BLaER1 treated with 17β-estradiol and CSF1 and Interleukin-3, amounts not matched to agents 10 nM and 100 nM (cell line): ENCODE results near the gene PSMD11.
"Not testable (repeated sequence)": the region's sequence is repeated elsewhere in the genome, so short reads cannot be mapped to it uniquely, and the experiment has no call there.

ENCODE experiments used
- H3K27ac ChIP-seq, 11 experiments: shearing (Covaris generic); formaldehyde crosslinking; 2 replicates each; pipeline ENCODE4 v1.8.1; 2022
- H3K27me3 ChIP-seq, 11 experiments: shearing (Covaris generic); formaldehyde crosslinking; 2 replicates each; pipeline ENCODE4 v1.8.1; 2022
- H3K36me3 ChIP-seq, 11 experiments: shearing (Covaris generic); formaldehyde crosslinking; 2 replicates each; pipeline ENCODE4 v1.8.1; 2022
- H3K4me1 ChIP-seq, 10 experiments: shearing (Covaris generic); formaldehyde crosslinking; 2 replicates each; pipeline ENCODE4 v1.8.1; 2022
- H3K4me2 ChIP-seq, 11 experiments: shearing (Covaris generic); formaldehyde crosslinking; 2 replicates each; pipeline ENCODE4 v1.8.1; 2022
- H3K4me3 ChIP-seq, 10 experiments: shearing (Covaris generic); formaldehyde crosslinking; 2 replicates each; pipeline ENCODE4 v1.8.1; 2022
- H3K9ac ChIP-seq, 11 experiments: shearing (Covaris generic); formaldehyde crosslinking; 2 replicates each; pipeline ENCODE4 v1.8.1; 2022
- H3K9me3 ChIP-seq, 11 experiments: shearing (Covaris generic); formaldehyde crosslinking; replicated peaks in 1 of 11; 2 replicates each; pipeline ENCODE4 v1.8.1; 2022
- H4K20me1 ChIP-seq, 11 experiments: shearing (Covaris generic); formaldehyde crosslinking; 2 replicates each; pipeline ENCODE4 v1.8.1; 2022
- Cebpa-rat ChIP-seq, 11 experiments: shearing (Covaris generic); IDR thresholded peaks; 2 replicates each; pipeline ENCODE4 v1.8.1; 2022

PSMD11 gene

DNA sequence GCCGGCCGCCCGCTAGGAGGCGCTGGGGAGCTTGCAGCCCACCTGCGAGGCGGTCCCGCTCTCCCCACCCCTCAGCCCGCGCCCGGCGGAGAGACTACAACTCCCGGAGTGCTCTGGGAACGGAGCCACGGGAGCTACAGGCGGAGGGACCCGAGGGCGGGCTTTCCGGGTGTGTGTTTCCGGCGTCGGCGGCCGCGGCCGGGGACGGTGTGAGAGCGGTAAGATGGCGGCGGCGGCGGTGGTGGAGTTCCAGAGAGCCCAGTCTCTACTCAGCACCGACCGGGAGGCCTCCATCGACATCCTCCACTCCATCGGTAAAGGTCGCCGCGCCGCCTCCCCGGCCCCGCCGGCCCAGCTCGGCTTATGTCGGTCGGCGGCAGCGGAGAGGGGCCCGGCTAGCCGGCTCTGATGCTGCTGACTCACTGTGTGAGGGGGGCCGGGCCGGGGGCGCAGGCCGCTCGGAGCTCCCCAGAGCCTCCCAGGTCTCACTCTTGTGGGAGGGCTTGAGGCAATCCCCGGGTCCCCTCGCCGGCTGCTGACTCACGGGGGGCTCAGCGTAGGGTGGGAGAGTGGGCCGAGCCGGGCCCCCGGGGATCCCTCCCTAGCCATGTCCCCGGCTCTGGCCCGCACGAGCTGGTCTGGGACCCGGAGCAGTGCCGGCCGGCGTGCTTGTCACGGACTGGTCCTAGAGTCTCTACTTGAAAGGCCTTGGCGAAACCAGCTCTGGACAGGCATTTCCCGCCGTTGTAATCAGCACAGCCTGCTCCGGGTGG, at the start of gene PSMD11:
Gene PSMD11 (plus strand): TSS at position 210 of the 773 bp plus-strand sequence. CDS start 14 bp downstream, at position 224.
- peaks cover 0 to 4% (median 0%) of the 10 kb centered on the region in 11 experiments; a peak in 1 of 22 replicates for H3K9me3 ChIP-seq
- peak within 1 kb of the TSS; percentile 95 to 100 (median 97) for H3K9ac ChIP-seq
- peaks cover 24 to 44% (median 29%) of the 10 kb centered on the region in 11 experiments for H3K36me3 ChIP-seq
- peaks cover 8 to 51% (median 40%) of the 10 kb centered on the region in 11 experiments; a peak in 19 of 22 replicates for H4K20me1 ChIP-seq
- H3K27me3 ChIP-seq: no peaks in the 10 kb centered on the region
- peak within 1 kb of the TSS; percentile 86 to 99 (median 95) for H3K4me2 ChIP-seq
- H3K27ac ChIP-seq: peak within 1 kb of the TSS; percentile 90 to 99 (median 96)
- H3K4me3 ChIP-seq: peak within 1 kb of the TSS; percentile 89 to 100 (median 97)
- H3K4me1 ChIP-seq: peaks cover 20 to 31% (median 26%) of the 10 kb centered on the region in 10 experiments
- TF ChIP-seq Cebpa-rat (IDR thresholded peaks at IDR 0.05): no peak

DNA sequence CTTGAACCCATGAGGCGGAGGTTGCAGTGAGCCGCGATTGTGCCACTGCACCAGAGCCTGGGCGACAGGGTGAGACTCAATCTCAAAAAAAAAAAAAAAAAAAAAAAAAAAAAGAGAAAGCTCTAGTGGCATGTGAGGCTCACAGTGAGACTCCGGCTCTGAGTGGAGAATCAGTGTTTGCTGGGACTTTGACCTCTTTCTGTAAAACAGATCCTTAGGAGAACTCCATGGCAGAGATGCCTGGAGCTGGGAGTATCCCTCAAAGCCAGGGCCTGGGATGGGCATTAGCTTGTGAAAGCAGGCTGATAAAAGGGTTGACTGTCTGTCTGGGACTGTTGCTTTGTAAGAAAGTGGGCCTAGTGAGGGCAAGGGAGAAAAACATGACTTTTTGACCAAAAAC, 48.0 kb upstream of the PSMD11 start:
- Histone ChIP-seq H4K20me1 (peaks cover 0 to 35% (median 0%) of the 10 kb centered on the region in 11 experiments; a peak in 6 of 22 replicates), H3K4me1 (no peaks in the 10 kb centered on the region), H3K4me2 (no peak overlapping the region), H3K36me3 (peaks cover 0 to 20% (median 5%) of the 10 kb centered on the region in 11 experiments; a peak in 5 of 22 replicates), H3K27me3 (no peaks in the 10 kb centered on the region), H3K27ac (no peak overlapping the region), H3K9ac (no peak overlapping the region), H3K9me3 (no peaks in the 10 kb centered on the region), H3K4me3 (no peak overlapping the region)
- no peak for TF ChIP-seq Cebpa-rat (IDR thresholded peaks at IDR 0.05)

DNA sequence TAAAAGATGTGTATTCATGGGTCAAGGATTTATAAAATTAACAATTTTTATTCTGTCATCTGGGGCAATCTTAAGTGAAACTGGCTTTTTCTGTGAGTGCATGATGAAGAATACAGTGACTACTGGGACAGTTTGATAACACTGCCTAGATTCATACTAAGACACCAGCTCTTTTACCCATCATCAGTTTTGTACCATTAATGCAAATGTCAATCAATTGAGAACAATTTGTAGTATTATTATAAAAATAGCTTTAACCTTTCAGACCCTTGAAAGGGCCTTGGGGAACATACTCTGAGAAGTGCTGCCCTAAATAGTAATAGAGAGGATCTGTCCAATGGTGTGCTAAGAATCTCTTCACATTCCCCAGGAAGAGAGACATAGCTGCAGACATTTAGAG, 45.4 kb upstream of the PSMD11 start:
- Histone ChIP-seq H3K9me3 (no peaks in the 10 kb centered on the region), H3K27me3 (no peaks in the 10 kb centered on the region), H3K36me3 (peaks cover 0 to 9% (median 1%) of the 10 kb centered on the region in 11 experiments; a peak in 4 of 22 replicates), H3K4me2 (no peak overlapping the region), H3K27ac (no peak overlapping the region), H4K20me1 (peaks cover 0 to 18% (median 0%) of the 10 kb centered on the region in 11 experiments; a peak in 5 of 22 replicates), H3K4me3 (no peak overlapping the region), H3K4me1 (no peaks in the 10 kb centered on the region), H3K9ac (no peak overlapping the region)
- no peak for TF ChIP-seq Cebpa-rat (IDR thresholded peaks at IDR 0.05)

DNA sequence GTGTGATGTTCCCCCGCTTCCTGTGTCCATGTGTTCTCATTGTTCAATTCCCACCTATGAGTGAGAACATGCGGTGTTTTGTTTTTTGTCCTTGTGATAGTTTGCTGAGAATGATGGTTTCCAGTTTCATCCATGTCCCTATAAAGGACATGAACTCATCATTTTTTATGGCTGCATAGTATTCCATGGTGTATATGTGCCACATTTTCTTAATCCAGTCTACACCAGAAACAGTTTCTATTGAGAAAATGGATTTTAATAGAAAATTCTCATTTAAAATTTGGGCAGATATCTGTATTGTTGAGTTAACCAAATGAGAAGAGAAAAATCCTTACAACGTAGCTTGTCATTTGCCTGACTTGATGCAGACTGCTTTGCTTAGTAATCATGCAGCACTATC, 34.2 kb upstream of the PSMD11 start:
- H4K20me1 ChIP-seq, H3K27me3 ChIP-seq, H3K4me3 ChIP-seq, H3K27ac ChIP-seq, H3K9ac ChIP-seq, H3K9me3 ChIP-seq: not testable (repeated sequence)
- H3K4me1 ChIP-seq: peaks cover 0 to 24% (median 20%) of the 10 kb centered on the region in 10 experiments; a peak in 14 of 20 replicates
- peaks cover 0 to 51% (median 12%) of the 10 kb centered on the region in 11 experiments; a peak in 13 of 22 replicates for H3K36me3 ChIP-seq
- H3K4me2 ChIP-seq: 0 out of 22 replicates have a peak overlapping the region, but pooled peaks of 2 of the 11 experiments have one; percentile 1 to 32

DNA sequence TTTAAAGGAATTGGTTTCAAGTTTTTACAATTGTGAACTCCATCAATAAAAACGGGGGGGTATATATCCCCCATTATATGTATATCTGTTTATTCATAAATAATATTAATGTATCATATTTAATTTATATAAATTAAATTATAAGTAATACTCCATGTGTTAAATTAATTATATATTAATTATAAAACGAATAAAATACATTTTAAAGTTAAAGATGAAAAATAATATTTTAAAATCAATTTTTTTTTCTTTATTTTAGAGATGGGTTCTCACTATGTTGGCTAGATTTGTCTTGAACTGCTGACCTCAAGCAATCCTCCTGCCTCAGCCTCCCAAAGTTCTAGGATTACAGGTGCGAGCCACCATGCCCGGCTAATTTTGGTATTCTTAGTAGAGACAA, 17.4 kb upstream of the PSMD11 start:
- no peak for TF ChIP-seq Cebpa-rat (IDR thresholded peaks at IDR 0.05)
- H3K4me3 ChIP-seq: no peak overlapping the region
- H3K27ac ChIP-seq: no peak overlapping the region

DNA sequence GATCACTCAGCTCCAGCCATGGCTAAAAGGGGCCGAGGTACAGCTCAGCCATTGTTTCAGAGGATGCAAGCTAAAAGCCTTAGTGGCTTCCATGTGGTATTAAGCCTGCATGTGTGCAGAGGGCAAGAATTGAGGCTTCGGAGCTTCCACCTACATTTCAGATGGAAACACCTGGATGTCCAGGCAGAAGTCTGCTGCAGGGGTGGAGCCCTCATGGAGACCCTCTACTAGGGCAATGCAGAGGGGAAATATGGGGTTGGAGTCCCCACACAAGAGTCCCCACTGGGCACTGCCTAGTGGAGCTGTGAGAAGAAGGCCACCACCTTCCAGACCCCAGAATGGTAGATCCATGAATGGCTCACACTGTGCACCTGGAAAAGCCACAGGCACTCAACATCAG, 14.7 kb upstream of the PSMD11 start:
- H3K4me3 ChIP-seq: 0 out of 20 replicates have a peak overlapping the region, but pooled peaks of 1 of the 10 experiments have one; percentile 12
- no peaks in the 10 kb centered on the region for H3K27me3 ChIP-seq
- H3K36me3 ChIP-seq: peaks cover 9 to 29% (median 18%) of the 10 kb centered on the region in 11 experiments; a peak in 18 of 22 replicates
- peaks cover 37 to 59% (median 46%) of the 10 kb centered on the region in 11 experiments for H3K9me3 ChIP-seq
- no peak overlapping the region for H3K9ac ChIP-seq
- no peak overlapping the region for H3K27ac ChIP-seq
- 0 out of 20 replicates have a peak, but pooled peaks cover 0 to under 1% (median 0%) of the 10 kb centered on the region in 10 experiments for H3K4me1 ChIP-seq
- H3K4me2 ChIP-seq: no peak overlapping the region
- no peak for TF ChIP-seq Cebpa-rat (IDR thresholded peaks at IDR 0.05)
- no peaks in the 10 kb centered on the region for H4K20me1 ChIP-seq

More for the DNA sequence above, 17.4 kb upstream of the PSMD11 start:
- no peak overlapping the region for H3K9ac ChIP-seq
- peaks cover 35 to 48% (median 44%) of the 10 kb centered on the region in 11 experiments for H3K9me3 ChIP-seq
- H4K20me1 ChIP-seq: no peaks in the 10 kb centered on the region
- H3K4me1 ChIP-seq: peaks cover 0 to 6% (median 0%) of the 10 kb centered on the region in 10 experiments; a peak in 3 of 20 replicates
- no peak overlapping the region for H3K4me2 ChIP-seq
- H3K36me3 ChIP-seq: peaks cover 9 to 29% (median 18%) of the 10 kb centered on the region in 11 experiments; a peak in 18 of 22 replicates
- H3K27me3 ChIP-seq: no peaks in the 10 kb centered on the region

DNA sequence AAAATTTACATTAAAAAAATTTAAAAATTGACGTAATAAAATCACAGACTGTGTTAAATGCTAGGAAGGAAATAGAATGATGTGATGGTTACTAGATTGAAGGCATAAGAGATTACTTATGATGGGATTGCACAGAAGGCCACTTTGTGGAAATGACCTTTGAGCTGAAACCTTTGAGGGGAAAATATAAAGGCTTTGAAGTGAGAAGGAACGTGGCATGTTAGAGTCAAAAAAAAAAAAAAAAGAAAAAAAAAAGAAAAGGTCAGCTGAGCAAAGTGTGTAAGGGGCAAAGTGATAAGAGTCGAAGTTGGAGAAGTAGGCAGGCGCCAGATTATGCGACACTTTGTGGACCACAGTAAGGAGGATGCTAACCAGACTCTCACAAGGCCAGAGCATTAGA, 3.6 kb upstream of the PSMD11 start:
- H3K36me3 ChIP-seq: peaks cover 0 to 6% (median 0%) of the 10 kb centered on the region in 11 experiments; a peak in 1 of 22 replicates
- no peaks in the 10 kb centered on the region for H3K27me3 ChIP-seq
- no peak overlapping the region for H3K27ac ChIP-seq
- peaks cover 8 to 15% (median 12%) of the 10 kb centered on the region in 11 experiments; a peak in 19 of 22 replicates for H3K9me3 ChIP-seq
- no peak overlapping the region for H3K9ac ChIP-seq
- peaks cover 6 to 14% (median 10%) of the 10 kb centered on the region in 10 experiments for H3K4me1 ChIP-seq
- H4K20me1 ChIP-seq: peaks cover 0 to 13% (median 8%) of the 10 kb centered on the region in 11 experiments; a peak in 13 of 22 replicates
- H3K4me3 ChIP-seq: no peak overlapping the region
- no peak overlapping the region for H3K4me2 ChIP-seq
- no peak for TF ChIP-seq Cebpa-rat (IDR thresholded peaks at IDR 0.05)

DNA sequence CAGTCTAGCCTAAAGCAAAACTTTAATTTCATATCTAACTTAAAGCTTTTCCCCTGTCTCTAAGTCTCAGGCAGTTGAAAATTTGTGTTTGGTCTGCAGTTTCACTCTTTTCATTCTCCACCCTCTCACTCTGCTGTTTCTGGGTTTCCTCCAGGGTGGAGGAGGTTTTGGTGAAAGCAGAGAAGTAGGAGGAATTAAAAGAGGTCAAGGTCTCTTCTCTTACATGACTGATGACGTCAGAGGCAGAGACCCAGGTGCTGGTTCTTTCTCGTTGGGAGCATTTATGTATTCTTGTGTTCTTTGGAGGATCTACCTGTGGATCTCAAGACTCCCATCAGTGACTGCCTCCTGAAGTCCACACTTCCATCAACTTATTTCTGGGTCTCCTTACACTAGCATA, 2.4 kb upstream of the PSMD11 start:
- Histone ChIP-seq H3K4me1 (peaks cover 17 to 25% (median 21%) of the 10 kb centered on the region in 10 experiments), H3K27ac (no peak overlapping the region), H3K4me2 (no peak overlapping the region), H3K9me3 (peaks cover 0 to 4% (median 2%) of the 10 kb centered on the region in 11 experiments; a peak in 10 of 22 replicates), H3K4me3 (no peak overlapping the region), H3K9ac (no peak overlapping the region), H4K20me1 (peaks cover 0 to 25% (median 20%) of the 10 kb centered on the region in 11 experiments; a peak in 19 of 22 replicates), H3K36me3 (peaks cover 0 to 17% (median 3%) of the 10 kb centered on the region in 11 experiments; a peak in 19 of 22 replicates), H3K27me3 (no peaks in the 10 kb centered on the region)
- TF ChIP-seq Cebpa-rat (IDR thresholded peaks at IDR 0.05): no peak

DNA sequence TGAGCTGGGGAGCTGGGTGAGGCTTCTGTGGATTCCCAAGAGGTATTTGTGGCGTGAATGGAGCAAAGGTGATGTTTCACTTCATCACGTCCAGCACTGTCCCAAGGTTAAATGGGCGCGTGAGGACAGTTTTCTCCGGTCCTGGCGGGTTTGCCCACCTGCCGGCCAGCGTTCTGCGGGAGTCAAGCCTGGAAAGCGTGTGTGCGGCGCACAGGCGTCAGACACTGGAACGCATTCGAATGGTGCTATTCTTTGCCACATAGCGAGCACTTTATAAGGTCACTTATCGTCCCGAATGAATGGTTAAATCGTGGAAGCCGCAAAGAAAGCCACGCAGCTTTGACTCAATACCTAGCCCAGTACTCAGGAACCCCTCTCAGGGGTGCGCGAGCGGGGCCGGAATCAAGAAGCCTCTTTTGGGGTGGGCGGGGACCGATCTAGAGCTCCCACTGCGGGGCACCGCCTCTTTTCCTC, 446 bp upstream of the PSMD11 start:
- Histone ChIP-seq H3K27ac (peak overlapping the region in 3 of 11 experiments; percentile 95 to 97 (median 97); a peak in 8 of 22 replicates), H3K9ac (peak overlapping the region; percentile 95 to 100 (median 97)), H3K4me3 (peak overlapping the region; percentile 89 to 100 (median 97)), H3K27me3 (no peaks in the 10 kb centered on the region), H3K4me2 (peak overlapping the region; percentile 86 to 99 (median 95)), H3K36me3 (peaks cover 18 to 37% (median 23%) of the 10 kb centered on the region in 11 experiments), H3K9me3 (peaks cover 0 to 4% (median 0%) of the 10 kb centered on the region in 11 experiments; a peak in 1 of 22 replicates), H3K4me1 (peaks cover 20 to 31% (median 24%) of the 10 kb centered on the region in 10 experiments), H4K20me1 (peaks cover 2 to 44% (median 34%) of the 10 kb centered on the region in 11 experiments; a peak in 19 of 22 replicates)
- no peak for TF ChIP-seq Cebpa-rat (IDR thresholded peaks at IDR 0.05)
